GM12892 (cell line): ENCODE measurements around the gene SECISBP2L.

Experiments used
- DNase-seq: peaks from one replicate; pipeline ENCODE4 v3.0.0; 2011; ENCODE audit not compliant: insufficient read length
- FAIRE-seq: peaks from 2 replicates; lab custom pipeline; 2011; peaks lifted over from hg19 to GRCh38; lab: Jason Lieb, UNC
- POLR2A ChIP-seq: IDR thresholded peaks from 2 replicates; pipeline ENCODE4 v1.6.1; 2011; ENCODE audit warnings: low read depth, low read length, control low read depth
- POLR2AphosphoS5 ChIP-seq: IDR thresholded peaks from 2 replicates; pipeline ENCODE4 v1.6.1; 2011; ENCODE audit warnings: low read depth, low read length, control low read depth
- TAF1 ChIP-seq: IDR thresholded peaks from 2 replicates; pipeline ENCODE4 v1.6.1; 2011; ENCODE audit warnings: low read depth, mild to moderate bottlenecking, control low read depth, low read length, borderline replicate concordance

The SECISBP2L gene

DNA sequence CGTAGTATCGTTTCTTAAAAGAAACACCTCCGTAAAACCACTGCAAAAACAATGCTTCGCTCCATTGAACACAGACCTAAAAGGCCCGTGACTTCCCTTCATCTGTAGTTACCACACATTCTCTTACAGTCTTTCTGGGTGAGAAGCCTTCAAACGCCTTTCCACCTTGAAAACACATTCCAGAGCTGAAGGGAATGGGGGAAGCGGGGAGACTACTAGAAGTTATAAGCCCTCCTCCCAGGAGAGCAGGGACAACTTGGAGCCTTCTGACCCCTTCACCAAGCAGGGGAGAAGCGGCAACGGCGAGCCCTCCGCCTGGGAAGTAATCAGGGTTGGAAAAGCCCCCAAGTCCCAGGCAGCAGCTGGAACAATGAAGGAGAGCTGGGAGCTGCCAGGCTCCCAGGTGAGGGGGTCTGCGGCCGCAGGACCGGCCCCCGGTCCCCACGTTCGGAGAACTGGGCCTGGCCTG lies 461 bp downstream of the SECISBP2L start:
- no peak for TF ChIP-seq TAF1
- TF ChIP-seq POLR2AphosphoS5: no peak
- no peak for TF ChIP-seq POLR2A
- DNase-seq: peak; percentile 18
- FAIRE-seq: peak; percentile 40

DNA sequence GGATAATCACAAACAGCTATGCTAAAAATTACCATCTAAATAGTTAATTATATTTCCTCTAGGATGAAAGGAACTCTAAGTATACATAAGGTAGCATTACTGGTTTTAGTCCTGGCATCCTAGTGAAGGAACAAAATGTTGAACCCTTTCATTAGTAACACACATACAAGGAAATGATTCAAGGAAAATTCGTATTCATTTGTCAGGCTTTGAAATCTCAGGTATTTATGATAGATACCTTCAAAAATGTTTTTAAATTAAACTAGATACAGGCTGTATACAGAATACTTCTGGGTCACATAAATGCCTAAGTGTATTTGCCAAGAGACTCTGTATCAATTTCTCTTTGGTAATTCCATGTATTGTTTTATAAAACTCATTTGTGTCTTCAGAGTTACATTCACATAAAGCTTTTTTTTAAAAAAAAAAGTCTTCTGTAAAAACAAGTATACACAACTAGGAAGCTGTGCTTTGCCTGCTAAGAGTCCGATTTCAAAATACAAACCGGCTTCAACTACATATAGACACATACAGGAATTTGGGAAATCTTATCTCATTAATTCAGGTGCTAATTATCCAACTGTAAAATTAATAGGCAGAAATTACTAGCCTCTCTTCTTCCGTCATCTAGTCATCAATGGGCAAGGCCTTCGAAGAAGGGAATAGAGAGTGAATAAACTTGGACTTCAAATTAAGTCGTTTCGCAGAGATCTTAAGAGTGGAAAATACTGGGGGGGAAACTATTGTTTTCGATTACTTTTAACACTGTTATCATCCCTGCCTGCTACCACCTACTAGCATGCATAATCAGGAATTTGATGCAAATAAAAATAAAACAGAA lies 1.3 kb downstream of the SECISBP2L start:
- DNase-seq: no peak
- no peak for FAIRE-seq
- TF ChIP-seq TAF1 (no peak), POLR2AphosphoS5 (no peak), POLR2A (no peak)

DNA sequence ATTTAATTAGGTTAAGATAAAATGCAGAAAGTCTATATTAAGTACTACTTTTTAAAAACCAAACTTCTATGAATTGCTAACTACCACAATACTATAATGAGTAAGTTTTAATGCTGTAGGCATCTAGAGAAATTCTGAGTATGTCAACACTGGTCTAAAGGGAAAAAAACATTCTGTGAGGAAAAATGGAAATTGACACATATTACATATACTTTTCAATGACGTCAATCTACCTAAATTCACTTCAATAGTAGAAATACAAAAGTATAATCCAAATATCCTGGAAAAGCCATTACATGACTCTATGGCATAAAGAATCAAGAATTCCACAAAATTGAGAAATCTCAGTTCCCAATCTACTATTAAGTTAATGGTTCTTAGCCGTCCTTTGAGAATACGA lies 2.2 kb downstream of the SECISBP2L start:
- FAIRE-seq: no peak
- DNase-seq: no peak
- TF ChIP-seq POLR2AphosphoS5: no peak
- TF ChIP-seq POLR2A: no peak
- TF ChIP-seq TAF1: no peak

DNA sequence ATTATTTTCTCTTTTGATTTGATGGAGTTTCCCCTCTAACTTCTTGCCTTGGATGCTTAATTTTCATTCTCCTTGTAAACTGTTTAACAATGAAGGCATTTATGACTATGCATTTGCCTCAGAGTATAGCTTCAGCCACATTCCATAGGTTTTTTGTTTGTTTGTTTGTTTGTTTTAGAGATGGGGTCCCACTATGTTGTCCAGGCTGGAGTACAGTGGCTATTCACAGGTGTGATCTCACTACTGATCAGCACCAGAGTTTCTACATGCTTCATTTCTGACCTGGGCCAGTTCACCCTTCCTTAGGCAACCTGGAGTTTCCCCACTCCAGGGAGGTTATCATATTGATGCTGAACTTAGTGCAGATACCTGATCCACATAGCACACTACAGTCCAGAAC lies 4.1 kb downstream of the SECISBP2L start:
- DNase-seq (no peak), FAIRE-seq (no peak)
- TF ChIP-seq POLR2AphosphoS5 (no peak), POLR2A (no peak), TAF1 (no peak)

DNA sequence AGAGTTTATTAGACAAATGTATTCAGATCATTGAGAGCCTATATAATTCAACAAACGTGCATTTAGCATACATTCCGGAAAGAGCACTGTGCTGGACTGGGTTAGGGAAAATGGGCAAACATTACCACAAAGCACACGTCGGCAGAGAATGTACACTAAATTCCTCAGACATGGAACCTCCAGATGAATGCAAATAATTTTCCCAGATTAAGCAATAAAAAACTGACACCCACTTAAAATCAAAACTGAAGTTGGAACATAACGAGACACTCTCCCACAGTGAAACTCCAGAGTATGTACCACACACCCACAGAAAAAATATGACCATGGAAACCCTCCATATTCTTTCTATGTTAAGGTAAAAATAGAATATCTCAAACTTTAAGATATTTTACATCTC lies 4.8 kb downstream of the SECISBP2L start:
- DNase-seq: no peak
- no peak for FAIRE-seq
- no peak for TF ChIP-seq POLR2AphosphoS5
- TF ChIP-seq POLR2A: no peak
- no peak for TF ChIP-seq TAF1

DNA sequence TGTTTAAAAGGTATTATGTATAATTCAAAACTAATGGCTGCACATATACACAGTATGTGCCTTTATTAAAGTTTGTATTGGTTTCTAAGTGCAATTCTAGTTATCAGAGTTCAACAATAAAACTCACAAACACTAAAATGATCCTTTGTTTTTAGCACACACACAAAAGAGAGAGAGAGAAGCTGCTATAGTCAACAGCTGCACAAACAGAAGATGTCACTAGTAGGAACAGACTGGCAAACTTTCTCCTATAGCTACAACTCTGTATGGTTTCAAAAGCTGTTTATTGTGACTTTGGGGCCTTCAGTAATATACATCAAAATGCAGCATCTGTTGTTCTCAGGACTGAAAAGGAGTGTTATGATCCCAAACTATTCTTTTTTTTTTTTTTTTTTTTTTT lies 6.1 kb downstream of the SECISBP2L start:
- FAIRE-seq (no peak), DNase-seq (no peak)
- TF ChIP-seq POLR2AphosphoS5 (no peak), POLR2A (no peak), TAF1 (no peak)

DNA sequence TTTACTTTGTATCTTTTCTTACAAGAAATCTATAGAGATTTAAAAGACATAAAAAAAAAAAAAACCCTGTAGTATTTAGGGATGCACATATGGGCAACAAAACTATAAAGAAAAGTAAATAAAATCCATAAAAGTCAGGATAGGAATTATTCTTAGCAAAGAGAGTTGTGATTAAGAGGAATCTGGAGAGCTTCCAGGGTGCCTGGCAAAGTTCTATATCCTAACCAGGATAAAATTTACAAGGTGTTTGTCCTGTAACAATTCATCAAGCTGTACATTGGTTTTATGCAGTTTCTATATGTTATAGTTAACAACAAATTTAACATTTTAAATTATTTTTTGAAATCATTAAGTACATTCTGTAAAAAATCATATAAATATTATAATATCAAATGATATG lies 7.9 kb downstream of the SECISBP2L start:
- DNase-seq (no peak), FAIRE-seq (no peak)
- TF ChIP-seq POLR2AphosphoS5: no peak
- TF ChIP-seq POLR2A: no peak
- TF ChIP-seq TAF1: no peak

DNA sequence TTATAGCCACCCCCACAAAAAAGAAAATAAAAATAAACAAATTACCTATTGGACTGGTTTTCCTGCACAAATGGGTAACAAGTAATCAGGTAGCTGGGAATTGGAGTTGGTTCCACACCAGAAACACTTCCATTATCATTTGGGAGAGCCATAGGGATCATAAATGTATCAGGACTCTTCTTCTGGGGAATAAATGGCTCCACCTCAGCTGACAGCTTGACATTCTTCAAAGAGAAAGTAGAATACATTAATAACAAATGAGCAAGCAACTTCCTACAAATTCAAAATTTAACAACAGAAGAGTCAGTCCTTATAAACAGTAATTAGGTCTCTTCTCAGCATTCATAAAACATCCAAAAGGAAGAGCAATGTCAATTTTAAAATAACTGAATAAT lies 8.7 kb downstream of the SECISBP2L start:
- DNase-seq: no peak
- no peak for TF ChIP-seq POLR2A
- no peak for TF ChIP-seq POLR2AphosphoS5
- TF ChIP-seq TAF1: no peak
- no peak for FAIRE-seq

DNA sequence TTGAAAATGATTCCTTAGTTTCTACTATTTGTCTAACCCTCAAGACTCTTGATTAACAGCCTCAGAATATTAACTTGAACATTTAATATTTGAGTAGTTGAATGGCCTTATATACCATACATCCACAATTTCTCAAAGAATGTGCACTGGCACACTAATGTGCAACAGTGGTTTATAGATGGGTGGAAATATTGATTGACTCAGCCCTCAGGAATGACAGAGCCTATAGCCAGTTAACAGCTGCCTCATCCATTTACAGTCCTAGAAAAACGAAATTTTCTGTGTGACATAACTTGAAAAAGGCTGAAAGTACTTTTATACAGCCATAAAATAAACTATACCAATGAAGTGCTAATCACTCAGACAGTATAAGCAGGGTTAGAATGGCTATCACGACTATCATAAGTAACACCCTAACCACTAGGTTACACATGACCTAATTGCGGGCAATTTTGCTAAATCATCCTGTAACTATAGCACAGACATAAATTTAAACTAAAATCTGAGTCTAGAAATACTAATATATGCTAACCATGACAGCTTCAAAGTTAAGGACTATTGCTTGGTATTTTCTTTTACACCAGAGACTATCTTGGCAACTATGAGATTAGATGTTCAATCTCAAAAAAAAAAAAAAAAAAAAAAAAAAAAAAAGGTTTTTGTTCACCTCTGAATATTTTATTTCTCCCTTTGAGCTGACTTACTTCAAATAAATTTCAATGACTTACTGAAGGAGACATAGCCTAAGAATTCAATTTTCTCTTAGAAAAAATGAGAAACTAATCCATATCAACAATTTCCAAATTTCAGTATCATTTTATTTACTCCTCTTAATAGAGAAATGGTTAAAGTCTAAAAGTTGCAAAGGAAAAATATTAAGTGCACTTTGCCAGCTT lies 9.3 kb downstream of the SECISBP2L start:
- DNase-seq (no peak), FAIRE-seq (no peak)
- TF ChIP-seq POLR2AphosphoS5 (no peak), POLR2A (no peak), TAF1 (no peak)

DNA sequence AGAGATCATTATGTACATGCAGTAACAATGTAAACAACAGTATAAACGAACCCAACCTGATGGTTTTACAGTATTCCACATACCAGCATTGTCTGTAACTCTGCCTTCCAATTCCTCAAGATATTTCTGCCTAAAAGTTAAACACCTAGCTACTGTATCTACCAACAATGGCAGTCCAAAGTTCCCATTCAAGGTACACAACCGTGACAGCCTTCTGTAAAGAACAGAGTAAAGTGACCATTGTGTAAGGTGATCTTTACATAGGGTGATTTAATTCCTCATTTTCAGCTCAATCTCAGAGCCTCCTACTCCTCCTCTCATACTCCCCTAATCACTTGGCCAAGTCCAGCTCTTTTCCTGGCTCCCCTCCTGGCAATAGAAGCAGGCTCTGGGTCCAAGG lies 10.4 kb downstream of the SECISBP2L start:
- no peak for DNase-seq
- FAIRE-seq: no peak
- no peak for TF ChIP-seq POLR2AphosphoS5
- TF ChIP-seq TAF1: no peak
- TF ChIP-seq POLR2A: no peak

DNA sequence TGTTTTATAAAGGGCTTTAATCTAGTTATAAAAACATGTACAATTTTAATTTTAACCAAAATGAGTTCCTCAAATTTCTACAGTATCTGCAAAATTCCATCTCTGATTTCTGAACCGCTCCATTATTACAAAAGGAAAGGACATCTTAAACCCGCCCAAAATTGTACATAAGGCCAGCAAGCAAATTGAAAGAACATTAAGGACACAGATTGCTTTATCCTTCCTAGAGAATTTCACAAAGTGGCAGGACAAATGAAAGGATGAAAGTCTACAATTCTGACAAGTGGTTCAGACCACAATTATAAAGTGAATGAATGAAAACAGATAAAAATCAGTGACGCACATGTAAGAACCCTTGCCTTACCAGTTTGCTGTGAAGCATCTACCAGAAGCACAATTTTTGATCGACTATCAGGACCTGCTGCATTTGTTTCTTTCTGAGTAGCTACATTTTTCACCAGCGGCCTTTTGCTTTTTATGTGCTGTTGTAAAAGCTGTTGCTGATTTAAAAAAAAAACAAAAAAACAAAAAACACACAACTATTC lies 13.6 kb downstream of the SECISBP2L start:
- peak; percentile 72 for FAIRE-seq
- TF ChIP-seq POLR2A (no peak), TAF1 (no peak), POLR2AphosphoS5 (no peak)
- no peak for DNase-seq

DNA sequence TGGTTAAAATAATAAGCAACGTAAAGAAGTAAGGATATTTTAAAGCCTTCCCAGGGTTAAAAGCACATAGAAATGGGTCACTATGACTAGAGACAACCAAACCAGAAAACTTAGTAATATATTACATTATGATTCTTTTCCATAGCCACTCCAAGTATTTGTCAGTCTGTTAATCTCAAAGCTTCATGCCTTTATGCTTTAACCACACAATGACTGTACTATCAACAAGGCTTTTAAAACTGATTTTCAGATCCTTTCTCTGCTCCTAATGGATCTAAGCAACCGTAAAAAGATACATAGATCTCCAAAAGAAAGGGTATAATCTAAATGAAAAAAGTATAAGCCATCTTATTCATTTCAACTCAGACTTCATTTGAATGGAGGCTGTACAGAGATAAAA lies 14.4 kb downstream of the SECISBP2L start:
- FAIRE-seq (no peak), DNase-seq (no peak)
- TF ChIP-seq POLR2AphosphoS5: no peak
- TF ChIP-seq TAF1: no peak
- TF ChIP-seq POLR2A: no peak

DNA sequence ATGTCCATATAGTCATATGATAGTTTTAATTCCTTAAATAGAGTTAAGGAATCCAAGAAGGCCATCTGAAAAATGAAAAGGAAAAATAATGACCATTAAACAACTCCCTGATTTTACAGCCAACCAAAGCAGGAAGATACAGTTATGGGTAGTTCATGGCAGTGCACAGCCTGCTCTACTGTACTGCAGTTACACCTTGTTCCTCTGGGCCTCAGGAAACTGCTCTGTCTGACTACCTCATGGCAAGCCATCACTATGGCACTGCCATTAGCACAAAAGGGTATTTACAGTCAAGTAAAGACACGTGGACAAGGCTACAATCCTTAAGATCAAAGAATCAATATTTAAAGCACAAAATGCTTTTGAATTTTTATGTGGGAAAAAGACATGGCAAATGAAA lies 19.5 kb downstream of the SECISBP2L start:
- FAIRE-seq (no peak), DNase-seq (no peak)
- TF ChIP-seq POLR2AphosphoS5 (no peak), POLR2A (no peak)

DNA sequence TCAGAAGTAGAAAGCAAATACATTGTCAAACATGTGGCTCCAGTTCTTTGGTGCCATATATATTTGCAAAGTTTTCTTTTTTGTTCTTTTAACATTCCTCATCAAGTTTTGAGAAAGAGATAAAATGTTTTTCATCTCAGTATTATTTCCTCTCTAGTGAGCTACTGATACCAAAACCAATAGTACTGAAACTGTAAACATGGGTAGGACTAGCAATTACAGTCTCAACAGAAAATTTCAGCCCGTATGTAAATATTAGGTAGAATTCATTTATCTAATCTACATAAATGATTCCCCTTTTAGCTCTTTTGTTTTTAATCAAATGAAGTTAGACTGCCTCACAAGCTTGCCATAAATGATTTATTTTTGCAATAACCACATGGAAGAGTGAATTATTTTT lies 21.4 kb downstream of the SECISBP2L start:
- DNase-seq: no peak
- TF ChIP-seq POLR2A (no peak), TAF1 (no peak), POLR2AphosphoS5 (no peak)
- FAIRE-seq: no peak
